HG03460 (cell line): ENCODE data around the gene GRB7.
"Not testable (repeated sequence)": the region's sequence is repeated elsewhere in the genome, so short reads cannot be mapped to it uniquely, and the experiment has no call there.

Experiments used
- ATAC-seq: cut with Tn5 transposase; IDR thresholded peaks from one replicate; pipeline ENCODE4 v1.9.1; 2021; ENCODE audit not compliant: unreplicated experiment

The GRB7 gene

DNA sequence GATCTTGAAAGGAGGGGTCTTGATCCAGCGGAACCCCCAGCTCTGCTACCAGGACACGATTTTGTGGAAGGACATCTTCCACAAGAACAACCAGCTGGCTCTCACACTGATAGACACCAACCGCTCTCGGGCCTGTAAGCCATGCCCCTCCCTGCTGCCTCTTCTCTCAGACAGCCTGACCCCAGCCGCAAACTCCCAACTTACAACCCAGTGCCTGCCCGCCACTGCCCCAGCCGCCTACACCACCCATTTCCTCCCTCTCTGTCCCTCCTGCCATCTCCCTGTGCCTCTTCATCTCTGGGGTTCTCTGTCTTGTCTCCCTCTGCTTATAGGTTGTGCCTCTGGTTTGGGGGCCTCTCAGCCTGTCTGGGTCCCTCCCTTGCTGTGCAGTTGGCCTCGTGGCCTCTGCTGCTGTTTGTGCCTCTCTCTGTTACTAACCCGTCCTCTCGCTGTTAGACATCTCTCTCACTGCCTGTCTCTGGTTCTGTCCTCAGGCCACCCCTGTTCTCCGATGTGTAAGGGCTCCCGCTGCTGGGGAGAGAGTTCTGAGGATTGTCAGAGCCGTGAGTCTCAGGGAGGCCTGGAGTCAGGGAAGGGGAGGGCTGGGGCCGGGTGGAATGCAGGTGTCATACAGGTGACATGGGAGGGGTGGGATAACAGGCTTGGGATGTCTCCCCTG, 28.3 kb upstream of the GRB7 start:
- ATAC-seq = no peak

DNA sequence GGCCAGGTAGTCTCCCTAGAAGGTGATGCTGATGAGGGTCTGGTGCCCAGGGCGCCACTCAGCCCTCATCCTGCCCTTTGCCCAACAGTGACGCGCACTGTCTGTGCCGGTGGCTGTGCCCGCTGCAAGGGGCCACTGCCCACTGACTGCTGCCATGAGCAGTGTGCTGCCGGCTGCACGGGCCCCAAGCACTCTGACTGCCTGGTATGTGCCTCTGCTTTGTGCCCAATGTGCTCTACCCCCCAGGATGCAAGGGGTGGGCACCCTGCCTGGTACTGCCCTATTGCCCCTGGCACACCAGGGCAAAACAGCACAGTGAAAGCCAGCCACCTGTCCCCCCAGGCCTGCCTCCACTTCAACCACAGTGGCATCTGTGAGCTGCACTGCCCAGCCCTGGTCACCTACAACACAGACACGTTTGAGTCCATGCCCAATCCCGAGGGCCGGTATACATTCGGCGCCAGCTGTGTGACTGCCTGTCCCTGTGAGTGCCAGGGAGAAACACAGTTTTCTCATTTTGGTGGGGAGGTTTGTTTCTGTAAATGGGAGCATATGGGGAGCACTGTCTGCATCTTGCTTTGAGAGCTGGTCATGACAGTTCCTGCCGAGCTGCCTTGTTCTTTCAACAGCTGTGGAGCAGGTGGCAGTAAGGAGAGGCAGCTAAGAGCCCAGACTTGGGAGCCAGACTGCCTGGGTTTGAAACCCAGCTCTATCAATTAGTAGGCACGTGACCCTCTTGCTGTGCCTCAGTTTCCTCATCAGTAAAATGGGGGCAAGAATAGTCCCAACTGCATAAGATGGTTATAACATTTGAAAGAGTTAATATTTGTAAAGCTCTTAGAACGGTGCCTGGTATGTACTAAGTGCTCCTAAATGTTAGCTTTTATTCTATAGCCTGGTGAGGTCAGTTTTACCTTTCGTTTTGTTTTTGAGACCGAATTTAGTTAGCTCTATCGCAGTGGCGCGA, 27.5 kb upstream of the GRB7 start:
- ATAC-seq = no peak

DNA sequence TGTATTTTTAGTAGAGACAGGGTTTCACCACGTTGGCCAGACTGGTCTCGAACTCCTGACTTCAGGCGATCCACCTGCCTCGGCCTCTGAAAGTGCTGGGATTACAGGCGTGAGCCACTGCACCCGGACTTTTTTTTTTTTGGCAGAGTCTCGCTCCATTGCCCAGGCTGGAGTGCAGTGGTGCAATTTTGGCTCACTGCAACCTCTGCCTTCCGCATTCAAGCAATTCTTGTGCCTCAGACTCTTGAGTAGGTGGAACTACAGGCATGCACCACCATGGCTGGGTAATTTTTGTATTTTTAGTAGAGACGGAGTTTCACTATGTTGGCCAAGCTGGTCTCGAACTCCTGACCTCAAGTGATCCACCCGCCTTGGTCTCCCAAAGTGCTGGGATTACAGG, 26.7 kb upstream of the GRB7 start:
- ATAC-seq = not testable (repeated sequence)

DNA sequence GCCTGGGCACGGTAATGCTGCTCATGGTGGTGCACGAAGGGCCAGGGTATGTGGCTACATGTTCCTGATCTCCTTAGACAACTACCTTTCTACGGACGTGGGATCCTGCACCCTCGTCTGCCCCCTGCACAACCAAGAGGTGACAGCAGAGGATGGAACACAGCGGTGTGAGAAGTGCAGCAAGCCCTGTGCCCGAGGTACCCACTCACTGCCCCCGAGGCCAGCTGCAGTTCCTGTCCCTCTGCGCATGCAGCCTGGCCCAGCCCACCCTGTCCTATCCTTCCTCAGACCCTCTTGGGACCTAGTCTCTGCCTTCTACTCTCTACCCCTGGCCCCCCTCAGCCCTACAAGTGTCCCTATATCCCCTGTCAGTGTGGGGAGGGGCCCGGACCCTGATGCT, 25.9 kb upstream of the GRB7 start:
- no peak for ATAC-seq

DNA sequence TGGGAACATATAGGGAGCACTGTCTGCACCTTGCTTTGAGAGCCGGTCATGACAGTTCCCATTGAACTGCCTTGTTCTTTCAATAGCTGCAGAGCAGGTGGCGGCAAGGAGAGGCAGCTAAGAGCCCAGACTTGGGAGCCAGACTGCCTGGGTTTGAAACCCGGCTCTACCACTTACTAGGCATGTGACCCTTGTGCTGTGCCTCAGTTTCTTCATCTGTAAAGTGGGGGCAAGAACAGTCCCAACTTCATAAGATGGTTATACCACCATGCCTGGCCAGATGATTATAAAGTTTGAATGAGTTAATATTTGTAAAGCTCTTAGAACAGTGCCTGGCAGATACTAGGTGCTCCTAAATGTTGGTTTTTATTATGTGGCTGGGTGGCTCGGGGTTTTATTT, 23.5 kb upstream of the GRB7 start:
- ATAC-seq = no peak

DNA sequence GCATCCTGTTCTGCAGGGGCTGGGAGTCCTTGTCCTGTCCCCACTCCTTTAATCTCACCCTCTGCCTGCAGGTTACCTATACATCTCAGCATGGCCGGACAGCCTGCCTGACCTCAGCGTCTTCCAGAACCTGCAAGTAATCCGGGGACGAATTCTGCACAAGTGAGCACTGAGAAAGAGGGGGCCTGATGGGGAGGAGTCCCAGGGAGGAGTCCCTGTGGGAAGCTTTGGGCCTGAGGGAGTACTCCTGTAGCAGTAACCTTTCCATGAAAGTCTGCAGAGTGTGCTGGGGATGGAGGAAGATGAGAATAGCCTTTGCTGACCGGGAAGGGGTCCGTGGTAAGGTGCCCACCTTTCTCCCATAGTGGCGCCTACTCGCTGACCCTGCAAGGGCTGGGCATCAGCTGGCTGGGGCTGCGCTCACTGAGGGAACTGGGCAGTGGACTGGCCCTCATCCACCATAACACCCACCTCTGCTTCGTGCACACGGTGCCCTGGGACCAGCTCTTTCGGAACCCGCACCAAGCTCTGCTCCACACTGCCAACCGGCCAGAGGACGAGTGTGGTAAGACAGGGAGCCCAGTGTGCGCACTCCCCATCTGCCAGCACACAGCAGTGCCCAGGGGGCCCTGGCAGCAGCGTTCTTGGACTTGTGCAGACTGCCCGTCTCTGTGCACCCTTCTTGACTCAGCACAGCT, 22.2 kb upstream of the GRB7 start:
- ATAC-seq = no peak

DNA sequence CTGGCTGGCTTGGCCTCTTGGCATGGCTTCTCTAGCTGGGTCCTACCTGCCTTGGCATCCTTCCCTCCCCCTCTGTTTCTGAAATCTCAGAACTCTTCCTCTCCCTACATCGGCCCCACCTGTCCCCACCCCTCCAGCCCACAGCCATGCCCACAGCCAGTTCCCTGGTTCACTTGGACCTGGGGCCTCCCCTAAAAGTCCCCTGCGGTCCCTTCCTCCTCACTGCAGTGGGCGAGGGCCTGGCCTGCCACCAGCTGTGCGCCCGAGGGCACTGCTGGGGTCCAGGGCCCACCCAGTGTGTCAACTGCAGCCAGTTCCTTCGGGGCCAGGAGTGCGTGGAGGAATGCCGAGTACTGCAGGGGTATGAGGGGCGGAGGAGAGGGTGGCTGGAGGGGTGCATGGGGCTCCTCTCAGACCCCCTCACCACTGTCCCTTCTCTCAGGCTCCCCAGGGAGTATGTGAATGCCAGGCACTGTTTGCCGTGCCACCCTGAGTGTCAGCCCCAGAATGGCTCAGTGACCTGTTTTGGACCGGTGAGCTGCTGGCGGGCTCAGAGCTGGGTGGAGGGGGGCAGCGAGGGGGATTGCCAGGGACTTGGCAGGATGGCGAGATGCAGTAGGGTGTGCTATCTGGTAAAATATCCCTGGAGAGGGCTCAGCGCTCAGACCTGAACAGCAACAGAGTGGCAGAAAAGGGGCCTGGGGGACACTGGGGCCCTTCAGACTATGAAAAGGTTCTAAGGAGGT, 21.5 kb upstream of the GRB7 start:
- no peak for ATAC-seq

DNA sequence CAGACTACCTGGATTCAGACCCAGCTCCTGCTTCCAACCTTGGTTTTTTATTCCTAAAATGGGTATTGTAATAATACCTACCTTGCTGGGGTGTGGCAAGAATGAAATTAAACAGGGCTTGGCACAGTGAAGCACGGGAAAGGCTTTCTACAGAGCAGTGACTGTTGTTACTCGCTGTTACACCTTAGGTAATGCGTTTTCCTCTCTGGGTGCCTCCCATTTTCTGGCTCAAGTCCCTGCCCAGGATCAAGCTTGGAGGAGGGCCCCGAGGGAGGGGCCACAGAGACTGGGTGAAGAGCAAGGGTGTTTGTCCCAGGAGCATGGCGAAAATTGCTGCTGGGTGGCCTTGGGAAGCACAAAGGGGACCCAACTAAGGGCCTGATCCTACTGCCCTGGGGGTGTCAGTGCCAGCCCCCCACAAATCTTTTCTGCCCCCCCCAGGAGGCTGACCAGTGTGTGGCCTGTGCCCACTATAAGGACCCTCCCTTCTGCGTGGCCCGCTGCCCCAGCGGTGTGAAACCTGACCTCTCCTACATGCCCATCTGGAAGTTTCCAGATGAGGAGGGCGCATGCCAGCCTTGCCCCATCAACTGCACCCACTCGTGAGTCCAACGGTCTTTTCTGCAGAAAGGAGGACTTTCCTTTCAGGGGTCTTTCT, 20.7 kb upstream of the GRB7 start:
- no peak for ATAC-seq

DNA sequence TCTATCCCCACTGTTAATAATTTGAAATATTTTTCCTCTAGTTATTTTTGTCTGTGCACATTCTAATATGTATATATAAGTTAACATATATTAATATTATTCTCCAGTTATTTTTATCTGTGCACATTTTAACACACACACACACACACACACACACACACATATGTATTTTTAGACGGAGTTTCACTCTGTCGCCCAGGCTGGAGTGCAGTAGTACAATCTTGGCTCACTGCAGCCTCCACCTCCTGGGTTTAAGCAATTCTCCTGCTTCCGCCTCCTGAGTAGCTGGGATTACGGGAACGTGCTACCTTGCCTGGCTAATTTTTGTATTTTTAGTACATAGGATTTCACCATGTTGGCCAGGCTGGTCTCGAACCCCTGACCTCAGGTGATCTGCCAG, 20.1 kb upstream of the GRB7 start:
- no peak for ATAC-seq

DNA sequence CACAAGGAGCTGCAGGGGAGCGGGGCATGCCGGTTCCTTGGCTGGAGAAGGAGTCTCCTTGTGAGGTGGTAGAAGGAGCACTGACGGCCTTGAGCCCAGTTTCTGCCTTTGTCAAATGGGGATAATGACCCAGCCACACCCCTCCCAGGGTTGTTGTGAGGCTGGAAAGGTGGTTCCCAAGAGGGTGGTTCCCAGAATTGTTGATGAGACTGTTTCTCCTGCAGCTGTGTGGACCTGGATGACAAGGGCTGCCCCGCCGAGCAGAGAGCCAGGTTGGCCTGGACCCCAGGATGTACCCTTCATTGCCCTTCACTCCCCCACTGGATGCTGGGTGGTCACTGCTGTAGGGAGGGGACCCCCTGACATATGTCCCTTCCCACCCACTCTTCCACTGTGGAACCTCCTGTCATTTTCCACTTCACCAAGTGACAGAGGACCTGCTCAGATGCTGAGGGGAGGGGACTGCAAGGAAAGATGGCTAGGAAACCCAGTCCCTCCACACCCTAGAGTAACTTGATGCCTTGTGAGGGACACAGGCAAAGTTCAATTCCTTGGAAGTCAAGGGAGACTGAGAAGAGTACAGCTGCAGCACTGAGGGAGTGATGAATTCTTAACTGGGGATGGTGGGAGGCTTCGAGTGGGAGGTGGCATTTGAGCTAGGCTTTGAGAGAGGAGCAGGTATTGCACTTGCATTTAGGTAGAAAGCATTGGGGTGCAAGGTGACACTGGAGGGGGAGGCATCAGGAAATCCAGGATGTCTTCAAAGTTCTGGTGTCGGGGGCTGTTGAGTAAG, 18.0 kb upstream of the GRB7 start:
- no peak for ATAC-seq

DNA sequence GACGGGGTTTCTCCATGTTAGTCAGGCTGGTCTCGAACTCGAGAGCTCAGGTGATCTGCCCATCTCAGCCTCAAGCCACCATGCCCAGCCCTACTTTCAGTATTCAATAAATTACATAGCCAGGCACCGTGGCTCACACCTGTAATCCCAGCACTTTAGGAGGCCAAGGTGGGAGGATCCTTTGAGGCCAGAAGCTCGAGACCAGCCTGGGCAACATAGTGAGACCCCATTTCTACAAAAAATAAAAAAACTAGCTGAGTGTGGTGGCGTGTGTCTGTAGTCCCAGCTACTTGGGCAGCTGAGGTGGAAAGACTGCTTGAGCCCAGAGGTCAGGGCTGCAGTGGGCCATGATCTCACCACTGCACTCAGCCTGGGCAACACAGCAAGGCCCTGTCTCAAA, 15.6 kb upstream of the GRB7 start:
- no peak for ATAC-seq

DNA sequence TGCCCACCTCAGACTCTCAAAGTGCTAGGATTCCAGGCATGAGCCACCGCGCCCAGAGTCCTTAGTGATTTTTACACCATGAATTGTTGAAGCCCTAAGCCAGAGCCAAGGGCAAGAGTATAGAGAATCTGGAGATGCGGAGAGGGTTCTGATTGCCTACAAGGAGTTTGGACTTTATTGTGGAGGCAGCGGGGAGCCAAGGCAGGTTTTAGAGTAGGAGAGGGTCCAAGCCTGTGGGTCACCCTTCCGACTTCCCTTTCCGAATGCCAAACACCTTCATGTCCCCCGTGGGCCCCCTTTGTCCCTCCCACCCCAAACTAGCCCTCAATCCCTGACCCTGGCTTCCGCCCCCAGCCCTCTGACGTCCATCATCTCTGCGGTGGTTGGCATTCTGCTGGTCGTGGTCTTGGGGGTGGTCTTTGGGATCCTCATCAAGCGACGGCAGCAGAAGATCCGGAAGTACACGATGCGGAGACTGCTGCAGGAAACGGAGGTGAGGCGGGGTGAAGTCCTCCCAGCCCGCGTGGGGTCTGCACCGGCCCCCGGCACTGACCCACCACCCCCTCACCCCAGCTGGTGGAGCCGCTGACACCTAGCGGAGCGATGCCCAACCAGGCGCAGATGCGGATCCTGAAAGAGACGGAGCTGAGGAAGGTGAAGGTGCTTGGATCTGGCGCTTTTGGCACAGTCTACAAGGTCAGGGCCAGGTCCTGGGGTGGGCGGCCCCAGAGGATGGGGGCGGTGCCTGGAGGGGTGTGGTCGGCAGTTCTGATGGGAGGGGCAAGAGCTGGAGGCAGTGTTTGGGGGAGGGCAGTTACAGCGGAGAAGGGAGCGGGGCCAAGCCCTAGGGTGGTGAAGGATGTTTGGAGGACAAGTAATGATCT, 14.5 kb upstream of the GRB7 start:
- no peak for ATAC-seq

DNA sequence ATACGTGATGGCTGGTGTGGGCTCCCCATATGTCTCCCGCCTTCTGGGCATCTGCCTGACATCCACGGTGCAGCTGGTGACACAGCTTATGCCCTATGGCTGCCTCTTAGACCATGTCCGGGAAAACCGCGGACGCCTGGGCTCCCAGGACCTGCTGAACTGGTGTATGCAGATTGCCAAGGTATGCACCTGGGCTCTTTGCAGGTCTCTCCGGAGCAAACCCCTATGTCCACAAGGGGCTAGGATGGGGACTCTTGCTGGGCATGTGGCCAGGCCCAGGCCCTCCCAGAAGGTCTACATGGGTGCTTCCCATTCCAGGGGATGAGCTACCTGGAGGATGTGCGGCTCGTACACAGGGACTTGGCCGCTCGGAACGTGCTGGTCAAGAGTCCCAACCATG, 13.0 kb upstream of the GRB7 start:
- no peak for ATAC-seq

DNA sequence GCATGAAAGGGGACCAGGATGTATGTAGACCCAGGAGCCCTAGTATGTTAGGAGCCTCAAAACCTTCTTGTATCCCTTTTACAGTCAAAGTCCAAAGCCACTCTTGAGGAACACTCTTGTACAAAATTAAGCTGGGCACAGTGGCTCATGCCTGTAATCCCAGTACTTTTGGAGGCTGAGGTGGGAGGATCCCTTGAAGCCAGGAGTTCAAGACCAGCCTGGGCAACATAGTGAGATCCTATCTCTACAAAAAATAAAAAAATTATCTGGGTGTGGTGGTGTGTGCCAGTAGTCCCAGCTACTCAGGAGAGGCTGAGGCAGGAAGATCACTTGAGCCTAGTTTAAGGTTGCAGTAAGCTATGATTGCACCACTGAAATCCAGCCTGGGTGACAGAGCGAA, 11.8 kb upstream of the GRB7 start:
- ATAC-seq = not testable (repeated sequence)

DNA sequence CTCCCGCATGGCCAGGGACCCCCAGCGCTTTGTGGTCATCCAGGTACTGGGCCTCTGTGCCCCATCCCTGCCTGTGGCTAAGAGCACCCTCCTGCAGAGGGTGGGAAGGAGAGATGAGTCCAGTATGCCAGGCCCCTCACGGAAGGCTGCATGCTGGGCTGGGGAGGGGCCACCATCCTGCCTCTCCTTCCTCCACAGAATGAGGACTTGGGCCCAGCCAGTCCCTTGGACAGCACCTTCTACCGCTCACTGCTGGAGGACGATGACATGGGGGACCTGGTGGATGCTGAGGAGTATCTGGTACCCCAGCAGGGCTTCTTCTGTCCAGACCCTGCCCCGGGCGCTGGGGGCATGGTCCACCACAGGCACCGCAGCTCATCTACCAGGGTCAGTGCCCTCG, 11.1 kb upstream of the GRB7 start:
- no peak for ATAC-seq

DNA sequence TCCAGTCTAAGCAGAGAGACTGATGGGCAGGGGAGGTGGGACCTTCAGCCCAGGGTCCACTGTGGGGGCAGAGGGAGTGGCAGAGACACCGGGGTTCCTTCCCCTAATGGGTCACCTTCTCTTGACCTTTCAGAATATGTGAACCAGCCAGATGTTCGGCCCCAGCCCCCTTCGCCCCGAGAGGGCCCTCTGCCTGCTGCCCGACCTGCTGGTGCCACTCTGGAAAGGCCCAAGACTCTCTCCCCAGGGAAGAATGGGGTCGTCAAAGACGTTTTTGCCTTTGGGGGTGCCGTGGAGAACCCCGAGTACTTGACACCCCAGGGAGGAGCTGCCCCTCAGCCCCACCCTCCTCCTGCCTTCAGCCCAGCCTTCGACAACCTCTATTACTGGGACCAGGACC, 10.2 kb upstream of the GRB7 start:
- ATAC-seq = no peak

DNA sequence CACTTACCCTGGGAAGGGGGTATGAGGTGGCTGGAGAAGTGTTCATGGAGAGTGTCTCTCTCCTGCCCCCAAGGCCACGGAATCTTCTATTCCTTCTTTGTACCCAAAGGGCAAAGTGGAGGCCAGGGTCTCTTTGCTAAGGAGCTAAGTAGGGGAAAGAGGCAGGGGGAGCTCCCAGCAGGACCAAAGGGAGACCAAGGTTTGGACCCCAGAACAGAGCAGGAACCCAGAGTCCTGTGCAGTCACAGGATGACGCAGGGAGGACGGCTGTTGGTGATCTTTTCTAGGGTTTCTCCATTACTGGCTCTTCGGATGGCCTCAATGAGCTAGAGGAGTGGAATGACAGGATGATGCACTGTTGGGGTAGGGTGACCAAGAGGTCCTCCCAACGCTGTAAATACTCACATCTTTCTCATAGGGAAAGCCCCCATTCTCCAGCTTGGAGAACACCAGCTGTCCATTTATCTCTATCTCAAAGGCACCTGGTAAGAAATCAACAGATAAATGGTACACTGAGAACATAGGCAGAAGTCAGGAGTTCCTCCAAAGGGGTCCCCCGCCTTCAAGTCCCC, 8.4 kb upstream of the GRB7 start:
- no peak for ATAC-seq

DNA sequence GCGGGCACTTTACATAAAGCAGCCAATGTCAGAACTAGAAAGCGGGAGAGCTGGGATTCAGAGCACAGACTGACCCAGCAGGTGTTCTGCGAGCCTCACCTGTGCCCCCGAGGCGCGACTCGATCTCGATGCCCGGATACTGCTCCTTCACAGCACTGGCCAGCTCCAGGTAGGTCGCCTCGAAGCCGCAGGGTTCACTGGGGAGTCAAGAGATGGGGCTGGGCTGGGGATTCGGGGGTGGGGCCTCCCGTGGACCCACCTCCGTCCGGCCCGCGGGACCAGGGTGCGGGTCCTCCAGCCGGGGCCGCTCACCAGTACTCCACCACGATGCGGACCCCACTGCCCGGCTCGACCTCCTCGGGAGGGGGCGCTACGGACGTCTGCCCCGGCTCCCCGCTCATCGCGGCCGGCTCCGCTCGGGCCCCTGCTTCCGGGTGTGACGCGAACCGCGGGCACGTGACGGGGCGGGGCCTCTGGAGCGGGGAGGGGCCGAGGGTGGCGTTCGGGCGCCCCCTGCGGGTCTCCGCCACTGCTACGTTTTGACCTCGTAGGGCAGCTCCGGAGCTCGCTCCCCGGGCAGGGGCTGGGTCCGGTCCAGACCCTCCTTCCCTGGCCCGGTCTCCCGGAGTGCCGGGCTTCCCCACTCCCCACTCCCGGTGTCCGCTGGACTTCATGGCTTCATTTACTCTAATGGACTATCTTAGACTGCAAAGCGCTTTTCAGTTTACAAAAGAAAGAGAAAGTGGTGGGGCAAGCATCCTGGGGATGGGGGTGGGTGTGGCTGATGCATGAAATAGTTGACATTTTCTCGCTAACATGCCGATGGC, 7.4 kb upstream of the GRB7 start, which contains the start of gene MIEN1:
Gene MIEN1, minus strand, starts transcription at position 438 of the 827 bp plus-strand sequence. Its CDS starts 37 bp downstream, at position 401.
- ATAC-seq = peak; percentile 79
